GM18508 (cell line): ENCODE results near the gene MTHFSD.

ENCODE experiments used
- ATAC-seq: cut with Tn5 transposase; IDR thresholded peaks from one replicate; pipeline ENCODE4 v1.9.1; 2021; ENCODE audit warnings: moderate number of reproducible peaks; ENCODE audit not compliant: insufficient read depth, unreplicated experiment

MTHFSD gene

DNA sequence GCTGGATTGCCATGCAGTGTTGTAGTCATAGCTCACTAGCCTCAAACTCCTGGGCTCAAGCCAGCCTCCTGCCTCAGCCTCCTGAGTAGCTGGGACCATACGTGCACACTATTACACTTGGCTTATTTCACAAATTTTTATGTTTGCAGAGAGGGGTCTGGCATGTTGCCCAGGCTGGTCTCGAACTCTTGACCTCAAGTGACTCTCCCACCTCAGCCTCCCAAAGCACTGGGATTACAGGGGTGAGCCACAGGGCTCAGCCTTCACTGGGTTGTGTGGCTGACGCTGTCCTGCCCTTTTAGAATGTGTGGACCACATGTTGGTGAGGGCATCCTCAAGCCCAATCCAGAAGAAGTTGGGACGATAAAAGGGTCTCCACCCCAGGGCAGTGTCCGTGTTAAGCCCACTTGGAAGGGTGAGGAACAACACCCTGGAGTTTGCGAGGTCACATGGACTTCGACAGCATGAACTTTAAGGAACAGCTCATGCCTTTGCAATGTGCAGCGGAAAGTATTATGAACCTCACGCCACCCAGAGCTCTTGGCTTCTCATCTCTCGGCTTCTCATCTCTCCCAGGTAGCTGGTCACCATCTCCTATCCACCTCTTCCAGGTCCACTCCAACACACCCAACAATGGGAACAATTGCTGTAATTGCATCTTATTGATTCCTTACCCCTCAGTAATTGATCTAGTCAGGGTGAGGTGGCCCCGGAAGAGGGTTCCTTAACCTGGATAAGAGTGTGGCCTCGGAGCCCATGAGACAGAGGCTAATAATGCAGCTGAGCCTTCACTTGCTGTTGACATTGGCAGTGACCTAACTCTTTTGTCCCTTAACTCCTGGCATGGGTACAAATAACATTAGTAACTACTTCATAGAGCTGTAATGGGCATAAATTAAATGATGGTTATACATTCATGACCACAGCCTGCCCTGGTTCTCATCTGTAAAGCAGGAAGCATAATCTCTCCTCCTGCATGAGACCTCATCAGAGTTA, 30.0 kb upstream of the MTHFSD start:
- ATAC-seq, result no peak

- ATAC-seq, result no peak
These were observed 29.1 kb upstream of the MTHFSD start for GRCh38 chr16:86584071-86584685.

DNA sequence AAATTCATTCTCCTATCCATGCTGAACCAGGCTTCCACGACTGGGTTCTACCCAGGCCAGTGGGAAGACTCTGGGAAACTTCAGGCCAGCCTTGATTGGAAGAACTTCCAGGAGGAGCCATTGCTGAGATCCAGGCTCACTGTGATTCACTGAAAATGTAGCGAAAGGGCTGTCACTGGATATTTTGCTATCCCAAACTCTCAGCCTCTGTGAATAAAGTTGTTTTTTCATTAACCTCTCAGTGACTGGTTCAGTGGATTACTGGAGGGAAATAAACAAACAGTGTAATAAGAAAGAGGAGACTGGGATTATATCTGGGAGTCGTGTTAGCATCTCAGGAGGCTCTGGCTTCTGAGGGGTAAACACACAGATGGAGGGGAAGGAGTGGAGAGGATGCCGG, 26.4 kb upstream of the MTHFSD start:
- no peak for ATAC-seq

DNA sequence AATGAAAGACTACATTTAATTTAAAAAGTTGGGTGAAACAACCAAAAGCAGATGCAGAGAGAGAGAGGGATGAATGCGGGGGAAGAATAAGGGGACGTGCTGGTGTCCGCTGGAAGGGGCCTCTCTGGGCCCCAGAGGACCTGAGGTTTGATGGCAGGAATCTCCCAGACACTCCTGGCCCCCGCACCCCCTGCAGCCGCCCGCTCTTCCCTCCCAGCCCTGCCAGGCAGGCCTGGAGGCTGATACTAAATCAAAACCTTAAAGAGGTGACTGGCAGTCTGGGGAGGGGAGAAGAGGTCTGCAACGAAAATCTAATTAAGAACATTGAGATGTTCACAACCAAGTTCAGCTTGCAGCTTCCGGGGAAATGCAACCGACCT, 25.7 kb upstream of the MTHFSD start:
- ATAC-seq, result no peak

DNA sequence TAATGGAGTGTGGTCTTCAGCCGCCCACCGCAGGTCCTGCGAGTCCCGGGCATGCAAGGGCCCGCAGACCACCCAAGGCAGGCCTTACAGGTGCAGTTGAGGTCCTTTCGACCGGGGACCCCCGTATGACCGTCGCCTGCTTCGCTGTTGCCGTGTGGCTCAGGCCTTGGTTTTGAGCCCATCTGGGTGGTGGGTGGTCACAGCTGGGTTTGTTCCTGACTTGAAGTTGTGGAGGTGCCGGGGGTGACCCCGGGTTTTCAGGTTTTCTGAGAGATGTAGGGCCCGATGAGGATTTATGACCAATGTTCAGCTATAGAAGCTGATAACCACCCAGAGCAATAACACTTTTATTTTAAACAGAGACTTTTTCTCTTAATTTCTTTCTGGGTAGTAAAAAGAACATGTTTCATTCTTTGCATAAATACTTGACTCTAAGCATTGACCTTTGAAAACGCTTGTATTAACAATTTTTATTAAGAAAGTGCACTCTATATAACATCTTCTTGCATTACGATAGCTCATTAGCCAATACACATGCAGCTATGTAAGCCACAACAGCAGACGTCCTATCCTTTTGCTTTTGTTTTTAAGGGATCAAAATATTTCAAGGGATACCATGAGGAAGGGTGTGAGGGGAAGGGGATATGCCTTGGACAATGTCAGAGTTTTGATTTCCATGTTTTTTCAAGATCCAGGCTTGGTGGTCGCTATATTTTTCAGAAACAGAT, 25.2 kb upstream of the MTHFSD start:
- no peak for ATAC-seq

DNA sequence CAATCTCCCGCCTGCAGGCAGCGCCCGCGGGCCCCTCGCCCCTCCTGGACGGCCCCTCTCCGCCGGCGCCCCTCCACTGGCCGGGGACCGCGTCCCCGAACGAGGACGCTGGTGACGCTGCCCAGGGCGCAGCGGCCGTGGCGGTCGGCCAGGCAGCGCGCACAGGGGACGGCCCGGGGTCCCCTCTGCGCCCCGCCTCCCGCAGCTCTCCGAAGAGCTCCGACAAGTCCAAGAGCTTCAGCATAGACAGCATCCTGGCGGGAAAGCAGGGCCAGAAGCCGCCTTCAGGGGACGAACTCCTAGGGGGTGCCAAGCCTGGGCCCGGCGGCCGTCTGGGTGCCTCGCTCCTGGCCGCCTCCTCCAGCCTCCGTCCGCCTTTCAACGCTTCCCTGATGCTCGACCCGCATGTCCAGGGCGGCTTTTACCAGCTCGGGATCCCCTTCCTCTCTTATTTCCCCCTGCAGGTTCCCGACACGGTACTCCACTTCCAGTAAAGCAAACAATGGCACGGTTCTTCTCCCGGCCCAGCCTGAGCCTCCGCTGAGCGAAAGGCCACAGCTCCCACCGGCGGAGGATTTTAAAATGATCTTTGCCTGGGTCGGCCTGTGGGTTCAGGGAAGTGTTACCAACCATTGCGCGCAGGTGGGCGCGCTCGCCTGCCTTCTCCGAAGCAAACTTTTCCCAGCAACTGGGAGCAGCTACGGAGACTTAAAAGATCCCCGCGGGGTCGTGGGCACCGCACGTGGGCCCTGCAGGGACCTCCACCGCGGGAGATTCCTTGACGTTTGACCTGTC, 24.4 kb upstream of the MTHFSD start:
- ATAC-seq, result no peak

GRCh38 chr16:86578611-86579267, 23.7 kb upstream of the MTHFSD start:
- no peak for ATAC-seq

DNA sequence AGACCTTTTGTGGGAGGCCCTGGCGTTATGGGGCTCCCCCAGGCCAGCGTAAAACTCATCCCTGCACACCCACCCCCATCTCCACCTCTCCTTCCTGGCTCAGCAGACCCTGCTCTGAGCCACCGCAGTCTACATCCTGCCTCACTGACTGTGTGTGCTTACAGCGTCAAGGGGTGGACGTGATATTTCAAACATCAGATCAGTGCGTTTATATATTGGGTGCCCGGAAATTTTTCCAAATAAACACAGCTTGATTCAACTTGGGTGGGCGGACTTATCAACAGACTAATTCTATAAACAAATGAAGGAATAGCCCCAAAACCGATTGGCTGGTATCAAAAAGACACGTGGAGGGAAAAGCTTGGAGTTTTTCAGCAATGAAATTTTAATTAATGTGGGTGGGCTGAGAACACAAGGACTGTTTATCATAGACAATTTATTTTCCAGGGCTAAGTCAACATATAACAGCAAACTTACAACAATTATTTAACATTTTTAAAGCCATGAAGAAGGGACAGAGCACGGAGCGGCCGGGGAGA, 23.1 kb upstream of the MTHFSD start, which contains the start of gene FOXL1:
TSS of gene FOXL1 (plus strand) at position 489 of the 539 bp plus-strand sequence. CDS start 175 bp downstream, outside the sequence.
- ATAC-seq, result no peak

DNA sequence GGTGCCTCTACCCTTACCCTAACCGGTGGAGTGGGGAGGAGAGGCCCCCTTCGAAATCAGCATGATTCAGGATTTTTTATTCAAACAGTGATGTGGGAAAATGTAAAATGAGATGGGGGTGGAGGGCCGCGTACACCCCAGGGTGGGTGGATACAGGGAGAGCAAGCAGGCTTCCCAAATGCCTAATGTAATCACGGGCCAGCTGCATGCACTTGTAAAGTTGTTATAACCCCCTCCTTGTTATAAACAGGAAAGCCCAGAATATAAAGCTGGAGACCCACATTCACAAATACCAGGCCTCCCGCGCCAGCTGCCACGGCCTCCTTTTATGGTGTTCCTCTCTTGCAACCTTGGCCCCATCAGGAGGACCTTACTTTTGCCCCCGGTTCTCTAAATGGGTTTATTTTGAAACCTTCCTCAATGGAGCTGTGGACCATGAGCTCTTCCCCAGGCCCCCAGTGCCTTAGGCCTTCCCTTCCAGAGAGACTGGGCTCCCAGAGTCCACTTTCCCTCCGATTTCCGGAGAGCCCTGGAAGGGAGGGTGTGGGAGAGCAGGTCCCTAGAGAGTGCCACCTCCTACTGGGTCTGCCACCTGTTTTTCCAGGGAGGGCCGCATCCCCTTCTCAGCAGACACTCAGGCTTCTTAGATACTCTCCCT, 22.4 kb upstream of the MTHFSD start:
- no peak for ATAC-seq

- no peak for ATAC-seq
These were observed 21.7 kb upstream of the MTHFSD start for GRCh38 chr16:86576591-86577313.

- no peak for ATAC-seq
These were observed 20.9 kb upstream of the MTHFSD start for GRCh38 chr16:86575754-86576557.

DNA sequence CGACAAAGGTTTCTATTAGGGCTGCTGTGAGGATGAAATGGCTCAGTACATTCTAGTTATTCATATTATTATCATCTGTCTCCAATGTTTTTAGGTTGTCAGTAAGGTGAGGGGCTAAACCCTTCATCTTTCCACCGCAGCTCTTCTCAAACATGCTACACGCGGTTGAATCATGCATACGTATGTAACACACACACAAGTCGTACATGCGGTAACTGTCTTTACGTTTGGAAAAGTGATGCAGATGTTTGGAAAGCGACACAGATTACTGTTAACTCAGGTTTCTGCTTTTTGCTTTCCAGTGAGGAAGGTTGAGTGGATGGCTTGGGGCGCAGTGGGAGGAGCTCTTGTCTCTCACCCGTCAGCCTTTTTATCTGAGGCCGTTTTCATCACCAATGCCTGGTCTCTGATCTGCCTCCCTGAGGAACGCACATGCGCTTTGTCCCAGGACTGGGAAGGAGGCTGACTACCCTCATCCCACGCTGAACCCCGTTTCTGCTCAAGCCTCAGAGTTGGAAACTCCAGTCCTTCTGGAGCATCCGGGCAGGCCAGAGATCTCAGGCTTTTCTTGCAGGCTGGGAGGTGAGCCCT, 20.2 kb upstream of the MTHFSD start:
- ATAC-seq, result no peak

- no peak for ATAC-seq
These were observed 19.6 kb upstream of the MTHFSD start for GRCh38 chr16:86574646-86575045.

DNA sequence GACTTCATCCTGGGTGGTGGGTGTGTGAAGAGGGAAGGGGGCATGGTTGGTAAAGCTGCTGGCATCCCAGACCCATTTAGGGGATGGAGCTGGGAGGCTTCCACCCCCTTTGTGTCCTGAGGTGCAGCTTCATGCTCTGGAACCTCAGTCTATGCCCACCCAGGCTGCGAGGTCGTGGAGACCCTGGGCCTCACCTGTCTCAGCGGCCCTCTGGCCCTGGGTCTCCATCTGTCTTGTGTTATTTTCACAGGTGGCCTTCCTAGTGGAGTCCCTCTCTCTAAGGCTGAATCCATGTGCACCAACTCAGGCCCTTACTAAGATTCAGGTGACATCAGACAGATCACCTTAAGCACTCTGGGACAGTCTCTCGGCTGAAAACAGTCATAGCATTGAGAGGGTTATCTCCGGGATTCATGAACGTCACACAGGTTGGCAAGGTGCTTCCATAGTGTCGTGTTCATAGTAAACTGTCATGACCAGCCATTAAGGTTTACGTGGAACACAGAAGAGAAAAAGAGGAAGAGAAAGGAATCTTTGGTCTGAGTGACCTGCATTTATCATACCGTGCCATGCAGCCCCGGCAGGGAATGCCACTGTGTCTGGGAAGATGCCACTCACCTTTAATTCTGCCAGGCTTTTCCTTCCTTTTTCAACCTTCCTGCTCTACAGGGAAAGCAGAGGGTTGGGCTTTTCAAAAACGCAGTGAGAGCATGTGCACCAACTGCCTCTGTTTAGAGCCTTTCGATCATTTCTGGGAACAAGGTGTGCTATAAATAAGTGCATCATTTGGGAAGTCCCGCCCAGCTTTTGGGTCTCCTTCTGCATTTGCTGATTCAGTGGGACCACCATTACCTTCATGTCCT, 18.8 kb upstream of the MTHFSD start:
- ATAC-seq, result no peak

DNA sequence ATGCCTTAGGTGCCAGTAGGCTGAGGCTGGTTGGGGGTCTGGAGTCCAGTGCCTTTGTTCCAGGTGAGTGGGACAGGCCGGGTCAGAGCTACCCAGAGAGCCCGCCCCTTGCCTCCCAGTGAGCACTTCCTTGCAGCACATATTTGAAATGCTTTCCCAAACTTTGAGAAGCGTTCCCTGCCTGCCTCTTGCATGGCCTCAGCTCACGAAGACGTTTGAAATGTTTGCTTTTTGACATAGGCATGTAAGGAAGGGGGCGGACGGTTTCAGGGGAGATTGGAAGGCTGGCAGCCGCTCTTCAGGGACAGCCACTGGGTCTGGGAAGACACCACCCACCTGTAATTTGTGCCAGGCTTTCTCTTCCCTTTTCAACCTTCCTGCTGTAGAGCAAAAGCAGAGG, 18.2 kb upstream of the MTHFSD start:
- ATAC-seq, result no peak

DNA sequence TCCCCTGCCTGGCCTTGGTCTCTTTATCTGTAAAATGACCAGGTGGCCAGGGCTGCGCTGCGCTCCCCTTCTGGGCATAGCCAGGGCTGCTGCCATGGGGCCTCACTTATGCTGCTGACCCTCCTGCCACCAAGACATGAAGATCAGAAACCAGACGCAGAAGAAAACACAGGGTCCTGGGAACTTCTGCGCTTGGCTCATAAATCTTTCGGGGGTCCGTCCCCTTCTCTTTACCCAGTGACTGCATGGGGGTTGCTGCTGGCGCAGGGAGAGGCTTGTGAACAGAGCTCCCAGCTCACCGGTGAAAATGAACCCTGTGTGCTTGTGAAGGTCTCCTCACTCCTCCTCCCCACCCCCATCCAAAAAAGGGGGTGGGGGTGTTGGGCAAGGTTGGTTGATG, 17.6 kb upstream of the MTHFSD start:
- ATAC-seq, result no peak
